ENCODE measurements around the gene ZBTB40.

DNA sequence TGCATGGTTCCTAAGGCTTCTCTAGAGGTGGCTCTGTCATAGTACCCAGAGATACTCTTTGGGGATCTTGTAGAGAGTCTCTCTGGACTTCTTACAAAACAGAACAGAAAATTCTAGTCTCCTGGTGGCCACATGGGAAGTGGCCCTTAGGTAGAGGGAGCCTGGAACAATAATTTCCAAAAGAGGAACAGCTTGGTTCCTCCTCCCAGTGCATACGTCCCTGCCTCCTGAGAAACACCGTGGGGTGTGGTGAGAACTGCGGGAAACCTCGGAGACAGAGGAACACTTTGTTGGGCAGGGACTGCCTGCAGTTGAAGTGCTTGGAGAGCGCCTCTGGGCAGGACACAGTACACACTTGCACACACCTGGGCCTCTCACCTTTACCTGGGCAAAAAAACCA lies 72.8 kb downstream of the ZBTB40 start:
- TF ChIP-seq POLR2A (IDR thresholded peaks at IDR 0.05; ENCODE audit: low read depth) (no peak), POLR2AphosphoS5 (IDR thresholded peaks at IDR 0.05) (no peak), EP300 (IDR thresholded peaks at IDR 0.05) (no peak)
- TF ChIP-seq, protein P1, sequence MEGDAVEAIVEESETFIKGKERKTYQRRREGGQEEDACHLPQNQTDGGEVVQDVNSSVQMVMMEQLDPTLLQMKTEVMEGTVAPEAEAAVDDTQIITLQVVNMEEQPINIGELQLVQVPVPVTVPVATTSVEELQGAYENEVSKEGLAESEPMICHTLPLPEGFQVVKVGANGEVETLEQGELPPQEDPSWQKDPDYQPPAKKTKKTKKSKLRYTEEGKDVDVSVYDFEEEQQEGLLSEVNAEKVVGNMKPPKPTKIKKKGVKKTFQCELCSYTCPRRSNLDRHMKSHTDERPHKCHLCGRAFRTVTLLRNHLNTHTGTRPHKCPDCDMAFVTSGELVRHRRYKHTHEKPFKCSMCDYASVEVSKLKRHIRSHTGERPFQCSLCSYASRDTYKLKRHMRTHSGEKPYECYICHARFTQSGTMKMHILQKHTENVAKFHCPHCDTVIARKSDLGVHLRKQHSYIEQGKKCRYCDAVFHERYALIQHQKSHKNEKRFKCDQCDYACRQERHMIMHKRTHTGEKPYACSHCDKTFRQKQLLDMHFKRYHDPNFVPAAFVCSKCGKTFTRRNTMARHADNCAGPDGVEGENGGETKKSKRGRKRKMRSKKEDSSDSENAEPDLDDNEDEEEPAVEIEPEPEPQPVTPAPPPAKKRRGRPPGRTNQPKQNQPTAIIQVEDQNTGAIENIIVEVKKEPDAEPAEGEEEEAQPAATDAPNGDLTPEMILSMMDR (IDR thresholded peaks at IDR 0.05): no peak

All from esophagus muscularis mucosa (tissue), 4 donors.